Pericardium fibroblast (primary cell): Measurements from ENCODE around the gene OXT. TPM values are rescaled to one million over a fixed set of nuclear protein-coding genes. Genes with fewer than 3 reads are reported as not detected.

Experiments used
- total RNA-seq: library from RNA; depleted of rRNA; stranded (reverse); fragments of >200 nt; gene quantifications from 2 replicates; pipeline ENCODE4 v1.2.3, GENCODE V29; 2015

The OXT gene
- not detected in 2 replicates for total RNA-seq

DNA sequence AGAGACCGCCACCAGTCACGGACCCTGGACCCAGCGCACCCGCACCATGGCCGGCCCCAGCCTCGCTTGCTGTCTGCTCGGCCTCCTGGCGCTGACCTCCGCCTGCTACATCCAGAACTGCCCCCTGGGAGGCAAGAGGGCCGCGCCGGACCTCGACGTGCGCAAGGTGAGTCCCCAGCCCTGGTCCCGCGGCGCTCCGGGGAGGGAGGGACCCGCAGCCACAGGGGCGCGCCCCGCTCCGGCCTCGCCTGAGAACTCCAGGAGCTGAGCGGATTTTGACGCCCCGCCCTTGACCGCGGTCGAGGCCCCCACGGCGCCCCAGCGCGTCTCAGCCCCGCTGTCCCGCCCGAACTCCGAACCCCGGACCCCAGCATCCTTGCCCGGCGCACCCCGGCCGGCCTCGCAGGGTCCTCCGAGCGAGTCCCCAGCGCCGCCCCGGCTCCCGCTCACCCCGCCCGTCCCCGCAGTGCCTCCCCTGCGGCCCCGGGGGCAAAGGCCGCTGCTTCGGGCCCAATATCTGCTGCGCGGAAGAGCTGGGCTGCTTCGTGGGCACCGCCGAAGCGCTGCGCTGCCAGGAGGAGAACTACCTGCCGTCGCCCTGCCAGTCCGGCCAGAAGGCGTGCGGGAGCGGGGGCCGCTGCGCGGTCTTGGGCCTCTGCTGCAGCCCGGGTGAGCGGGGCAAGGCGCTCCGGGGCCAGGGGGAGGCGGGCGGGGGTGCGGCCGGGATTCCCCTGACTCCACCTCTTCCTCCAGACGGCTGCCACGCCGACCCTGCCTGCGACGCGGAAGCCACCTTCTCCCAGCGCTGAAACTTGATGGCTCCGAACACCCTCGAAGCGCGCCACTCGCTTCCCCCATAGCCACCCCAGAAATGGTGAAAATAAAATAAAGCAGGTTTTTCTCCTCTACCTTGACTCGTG lies at the start of gene OXT:
TSS of gene OXT (plus strand) at position 11 of the 920 bp plus-strand sequence. CDS start at position 47, 36 bp downstream.

DNA sequence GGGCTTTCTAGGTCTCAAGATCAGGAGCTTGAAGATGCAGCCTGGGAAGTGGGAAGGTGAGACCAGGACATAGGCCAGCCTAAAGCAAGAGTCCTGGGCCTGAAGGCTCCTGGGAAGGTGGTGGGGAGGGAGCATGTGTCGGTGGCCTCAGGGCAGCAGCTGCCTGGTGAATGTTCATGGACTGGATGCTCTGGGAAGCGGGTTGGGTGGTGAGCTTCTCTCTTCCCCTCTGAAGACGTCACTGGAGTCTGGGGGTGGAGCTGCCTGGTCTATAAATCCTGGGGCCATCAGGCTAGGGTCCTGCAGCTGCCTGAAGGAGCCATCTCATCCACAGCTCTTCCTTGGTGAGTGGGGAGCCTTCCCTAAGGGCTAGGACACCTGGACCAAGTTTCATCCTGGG lies 28.1 kb upstream of the OXT start, which contains the start of gene GNRH2:
TSS of gene GNRH2 (plus strand) at position 301 of the 400 bp plus-strand sequence. CDS start 793 bp downstream, outside the sequence.

DNA sequence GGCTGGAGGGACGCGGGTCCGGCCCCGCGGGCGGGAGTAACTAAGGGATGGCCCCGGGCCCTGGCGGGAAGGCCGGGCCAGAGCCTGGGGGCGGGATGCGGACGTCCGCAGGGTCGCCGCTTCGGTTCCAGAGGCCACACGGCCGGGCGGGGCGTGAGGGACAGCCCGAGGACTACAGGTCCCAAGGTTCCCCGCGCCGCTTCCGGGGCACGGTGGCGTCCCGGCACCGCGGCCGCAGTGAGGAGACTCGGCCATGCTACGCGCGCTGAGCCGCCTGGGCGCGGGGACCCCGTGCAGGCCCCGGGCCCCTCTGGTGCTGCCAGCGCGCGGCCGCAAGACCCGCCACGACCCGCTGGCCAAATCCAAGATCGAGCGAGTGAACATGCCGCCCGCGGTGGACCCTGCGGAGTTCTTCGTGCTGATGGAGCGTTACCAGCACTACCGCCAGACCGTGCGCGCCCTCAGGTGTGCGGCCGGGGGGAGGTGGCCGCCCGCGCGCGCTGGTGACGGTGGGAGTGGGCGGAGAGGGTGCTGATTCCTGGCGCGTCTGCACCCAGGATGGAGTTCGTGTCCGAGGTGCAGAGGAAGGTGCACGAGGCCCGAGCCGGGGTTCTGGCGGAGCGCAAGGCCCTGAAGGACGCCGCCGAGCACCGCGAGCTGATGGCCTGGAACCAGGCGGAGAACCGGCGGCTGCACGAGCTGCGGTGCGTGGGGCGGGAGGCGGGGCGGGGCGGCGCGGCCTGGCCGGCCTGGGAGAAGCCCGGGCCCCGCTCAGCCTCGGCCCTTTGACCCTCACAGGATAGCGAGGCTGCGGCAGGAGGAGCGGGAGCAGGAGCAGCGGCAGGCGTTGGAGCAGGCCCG lies 25.4 kb upstream of the OXT start, which contains the start of gene MRPS26:
TSS of gene MRPS26 (plus strand) at position 237 of the 861 bp plus-strand sequence. CDS start at position 254, 17 bp downstream.

DNA sequence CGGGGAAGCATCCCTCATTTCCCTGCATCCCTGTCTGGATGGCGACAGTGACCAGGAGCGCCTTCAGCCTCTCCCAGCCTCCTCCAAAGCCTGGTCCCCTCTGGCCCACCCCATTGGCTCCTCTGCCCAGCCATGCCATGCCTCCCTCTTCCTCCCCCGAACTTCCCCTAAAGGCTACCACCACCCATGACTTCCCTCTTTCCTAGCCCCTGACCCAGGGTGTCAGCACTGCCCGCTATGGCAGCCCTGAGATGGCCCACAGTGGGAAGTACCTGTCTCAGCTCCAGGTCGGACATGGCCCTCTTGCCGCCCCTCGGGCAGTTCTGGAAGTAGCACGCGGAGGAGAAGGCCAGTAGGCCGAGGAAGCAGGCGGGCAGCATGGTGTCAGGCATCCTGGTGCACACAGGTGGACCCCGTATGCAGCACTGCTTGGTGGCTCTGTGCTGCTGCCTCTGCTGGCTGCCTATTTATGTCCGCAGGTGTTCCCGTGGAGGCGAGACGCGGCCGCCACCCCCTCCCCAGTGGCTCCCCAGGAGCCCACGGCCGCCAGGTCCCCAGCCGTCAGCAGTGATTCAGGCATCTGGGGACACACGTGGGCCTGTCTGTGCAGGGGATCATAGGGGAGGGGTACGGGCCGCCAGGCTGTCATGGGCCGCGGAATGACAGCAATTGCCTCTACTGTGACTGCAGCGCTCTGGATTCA lies 13.0 kb downstream of the OXT start, which contains the start of gene AVP:
TSS of gene AVP (minus strand) at position 442 of the 703 bp plus-strand sequence. CDS start at position 392, 50 bp downstream.

Other genes starting within 250 kb of the OXT start
- 41.4 and 45.3 TPM in 2 replicates for gene PCED1A, start 231.0 kb upstream of the OXT start, total RNA-seq
- gene VPS16, start 230.9 kb upstream of the OXT start, total RNA-seq = 25.5 and 45.9 TPM in 2 replicates
- gene PTPRA, start 198.1 kb upstream of the OXT start, total RNA-seq = 32.8 and 37.6 TPM in 2 replicates
- gene GNRH2, start 28.0 kb upstream of the OXT start, total RNA-seq = not detected in 2 replicates
- gene MRPS26, start 25.6 kb upstream of the OXT start, total RNA-seq = 43.1 and 59.0 TPM in 2 replicates
- gene AVP, start 13.1 kb downstream of the OXT start, total RNA-seq = not detected in 2 replicates
- 5.5 and 13.9 TPM in 2 replicates for gene FASTKD5, start 88.2 kb downstream of the OXT start, total RNA-seq
- gene UBOX5, start 88.2 kb downstream of the OXT start, total RNA-seq = 4.0 and 4.6 TPM in 2 replicates
- 5.1 and 5.7 TPM in 2 replicates for gene LZTS3, start 101.9 kb downstream of the OXT start, total RNA-seq
- gene DDRGK1, start 133.1 kb downstream of the OXT start, total RNA-seq = 44.4 and 54.8 TPM in 2 replicates
- 39.9 and 44.3 TPM in 2 replicates for gene ITPA, start 137.9 kb downstream of the OXT start, total RNA-seq
- 1.4 TPM in 2 replicates for gene SLC4A11, start 167.6 kb downstream of the OXT start, total RNA-seq